Measurements from ENCODE around the gene LYZ. TPM values are rescaled to one million over a fixed set of nuclear protein-coding genes. Genes with fewer than 3 reads are reported as not detected.

The LYZ gene
- total RNA-seq, 1 experiment from 2014 or later = not detected

GRCh38 chr12:69401940-69402339 is 53.8 kb downstream of the LYZ start:
- Histone ChIP-seq H3K27ac (ENCODE audit: insufficient read length, low read depth, low read length) (no peak overlapping the region), H3K9ac (ENCODE audit: extremely low read depth, insufficient read length, low read length) (no peak overlapping the region), H3K23ac (ENCODE audit: insufficient read length, low read depth, low read length) (peak overlapping the region; percentile 71), H3K79me2 (ENCODE audit: insufficient read depth, low read length) (no peaks in the 10 kb centered on the region), H3T11ph (ENCODE audit: low read length) (no peak overlapping the region), H2BK120ac (ENCODE audit: low read depth, low read length, poor library complexity, severe bottlenecking) (no peak overlapping the region), H3K4me2 (ENCODE audit: insufficient read depth, insufficient read length, low read length) (no peak overlapping the region), H2BK5ac (ENCODE audit: insufficient read length, low read length) (no peak overlapping the region), H4K5ac (ENCODE audit: insufficient read length, low read depth, low read length) (no peak overlapping the region), H3K9me3 (ENCODE audit: control insufficient read depth, low read depth, low read length) (no peaks in the 10 kb centered on the region), H2AFZ (ENCODE audit: low read length) (no peak overlapping the region), H2BK12ac (ENCODE audit: insufficient read length, low read depth, low read length) (no peak overlapping the region), H3K18ac (ENCODE audit: insufficient read length, low read depth, low read length) (no peak overlapping the region), H3K79me1 (ENCODE audit: insufficient read depth, low read depth, low read length, poor library complexity, severe bottlenecking) (no peaks in the 10 kb centered on the region), H3K4ac (ENCODE audit: low read depth, low read length) (no peak overlapping the region), H4K8ac (replicated peaks; ENCODE audit: insufficient read length, low read depth, low read length) (no peak overlapping the region), H4K91ac (ENCODE audit: insufficient read length, low read depth, low read length) (no peak overlapping the region), H2AK5ac (ENCODE audit: insufficient read length, low read length) (no peak overlapping the region), H3K27me3 (ENCODE audit: insufficient read depth, low read length) (no peaks in the 10 kb centered on the region), H4K20me1 (ENCODE audit: control insufficient read depth, insufficient read depth, insufficient read length) (no peaks in the 10 kb centered on the region), H2BK15ac (ENCODE audit: low read depth, low read length) (no peak overlapping the region), H3K23me2 (ENCODE audit: insufficient read length, low read depth, low read length, poor library complexity, severe bottlenecking) (no peaks in the 10 kb centered on the region), H2BK20ac (ENCODE audit: low read depth, low read length, poor library complexity, severe bottlenecking) (no peak overlapping the region), H3K56ac (ENCODE audit: insufficient read length, low read depth, low read length) (no peak overlapping the region), H3K14ac (ENCODE audit: insufficient read depth, low read length) (no peak overlapping the region), H3K4me1 (ENCODE audit: insufficient read depth, low read length) (no peaks in the 10 kb centered on the region)
- peak overlapping the region in 1 of 3 experiments; percentile 68; a peak in 1 of 7 replicates for H3K27ac Mint-ChIP-seq
- peaks cover 0 to 4% of the 10 kb centered on the region in 2 experiments; a peak in 2 of 5 replicates for H3K9me3 Mint-ChIP-seq
- H3K36me3 Mint-ChIP-seq (ENCODE audit: insufficient read depth in 1 of 3, low read depth in 3 of 3) = peaks cover 5 to 12% (median 10%) of the 10 kb centered on the region in 3 experiments; a peak in 5 of 7 replicates
- no CpG with 5 or more reads among the region's 4 CpGs for WGBS (ENCODE audit: extremely low coverage, insufficient read length, low lambda C conversion rate)
- no peak overlapping the region for H3K4me3 Mint-ChIP-seq
- DNase-seq = no peak
- H3K4me1 Mint-ChIP-seq = no peaks in the 10 kb centered on the region; a peak in 1 of 4 replicates
- no peaks in the 10 kb centered on the region for H3K27me3 Mint-ChIP-seq (ENCODE audit: low read depth)
- TF ChIP-seq CTCF (conservative IDR thresholded peaks at IDR 0.05) = no peak

Other genes starting within 250 kb of the LYZ start
- 183 TPM in 2 replicates for gene CPSF6, start 108.8 kb upstream of the LYZ start, total RNA-seq (2021)
- gene YEATS4, start 11.4 kb downstream of the LYZ start, total RNA-seq (2021) = 35.6 and 37.7 TPM in 2 replicates
- gene FRS2, start 122.0 kb downstream of the LYZ start, total RNA-seq (2021) = 30.6 and 33.7 TPM in 2 replicates
- 391 and 405 TPM in 2 replicates for gene CCT2, start 237.1 kb downstream of the LYZ start, total RNA-seq (2021)